ENCODE results near the gene SSTR5. TPM values are rescaled to one million over a fixed set of nuclear protein-coding genes. Genes with fewer than 3 reads are reported as not detected.
A peak's percentile ranks its signal among the peaks of the same experiment; 100 is the strongest.
"Not testable (repeated sequence)": the region's sequence is repeated elsewhere in the genome, so short reads cannot be mapped to it uniquely, and the experiment has no call there.

The SSTR5 gene
- total RNA-seq, result 14.7 TPM
- long read RNA-seq, transcript SSTR5-201 (1 exons, 1,362 nt), result major isoform, 5 of 26 reads
- long read RNA-seq, partial matches to known transcripts, result 2 of 26 reads
- long read RNA-seq, other reads (novel, unspliced or antisense), result 19 of 26 reads

DNA sequence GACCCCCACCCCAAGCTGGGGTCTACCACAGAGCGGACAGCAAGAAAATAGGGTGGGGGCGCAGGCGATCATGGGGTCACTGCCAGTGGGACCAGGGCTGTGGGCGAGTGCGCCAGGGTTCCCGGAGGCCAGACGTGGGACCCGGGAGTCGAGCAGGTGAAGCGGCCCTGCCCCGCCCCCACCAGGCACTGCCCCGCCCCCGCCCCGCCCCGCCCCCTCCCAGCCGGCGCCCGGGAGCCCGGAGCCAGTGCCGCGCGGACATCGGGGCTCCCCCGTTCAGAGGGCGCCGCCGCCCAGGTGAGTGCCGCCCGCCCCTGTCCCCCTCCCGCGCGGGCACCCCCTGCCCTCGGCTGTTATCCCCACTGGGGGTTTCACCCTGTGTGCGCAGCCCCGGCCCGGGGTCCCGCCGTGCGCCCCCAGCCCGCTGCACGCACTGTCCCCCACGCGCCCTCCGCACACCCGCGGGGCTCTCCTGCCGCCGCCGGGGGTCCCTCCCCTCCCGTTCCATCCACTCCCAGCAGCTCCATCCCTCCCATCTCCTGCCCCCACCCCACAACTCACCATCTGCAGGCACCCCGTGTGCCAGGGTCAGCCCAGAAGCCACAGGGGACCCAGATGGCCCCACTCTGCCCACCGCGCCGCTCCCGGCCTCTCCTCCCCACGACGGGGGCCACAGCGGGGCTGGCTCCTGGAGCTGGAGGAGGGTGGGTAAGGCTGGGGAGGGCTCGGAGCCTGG, at the start of gene SSTR5:
Gene SSTR5, plus strand, starts transcription at position 222 of the 736 bp plus-strand sequence. CDS start 6,122 bp downstream, outside the sequence.
- peak; percentile 12 for ATAC-seq
- no peak for DNase-seq (ENCODE audit: missing footprints)
- intact Hi-C loops (cut with DNase I), result loop anchor here (2.0 kb wide), 1 partner anchor 18 kb away; no protein-coding TSS in a partner anchor

DNA sequence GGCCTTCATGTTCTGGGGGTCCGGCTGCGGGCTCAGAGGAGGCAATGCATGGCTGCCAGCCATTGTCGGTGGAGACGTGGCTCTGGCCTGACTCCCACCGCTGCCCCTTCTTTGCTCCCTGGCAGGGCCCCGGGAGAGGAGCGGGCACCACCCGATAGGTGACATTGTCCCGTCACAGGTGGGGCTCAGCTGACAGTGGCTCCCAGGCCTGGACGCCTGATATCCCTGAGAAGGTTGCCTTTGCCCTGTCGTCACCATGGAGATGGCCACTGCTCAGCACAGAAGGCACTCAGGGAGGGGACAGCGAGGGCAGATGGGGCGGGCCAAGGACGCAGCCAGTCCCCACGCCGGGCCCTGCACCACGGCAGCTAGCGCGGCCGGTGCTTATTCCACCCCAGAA, 48.4 kb upstream of the SSTR5 start:
- no peak for ATAC-seq
- no peak for DNase-seq (ENCODE audit: missing footprints)
- intact Hi-C loops (cut with DNase I), result no loop called here

GRCh38 chr16:1025183-1025809, 47.3 kb upstream of the SSTR5 start:
- ATAC-seq; intact Hi-C loops (cut with DNase I); DNase-seq (ENCODE audit: missing footprints): not testable (repeated sequence)

GRCh38 chr16:1026057-1026783, 46.3 kb upstream of the SSTR5 start:
- DNase-seq (ENCODE audit: missing footprints) (no peak), ATAC-seq (no peak)
- intact Hi-C loops (cut with DNase I), result no loop called here

GRCh38 chr16:1026784-1027500, 45.6 kb upstream of the SSTR5 start:
- ATAC-seq, result no peak
- intact Hi-C loops (cut with DNase I), result no loop called here
- DNase-seq (ENCODE audit: missing footprints), result no peak

DNA sequence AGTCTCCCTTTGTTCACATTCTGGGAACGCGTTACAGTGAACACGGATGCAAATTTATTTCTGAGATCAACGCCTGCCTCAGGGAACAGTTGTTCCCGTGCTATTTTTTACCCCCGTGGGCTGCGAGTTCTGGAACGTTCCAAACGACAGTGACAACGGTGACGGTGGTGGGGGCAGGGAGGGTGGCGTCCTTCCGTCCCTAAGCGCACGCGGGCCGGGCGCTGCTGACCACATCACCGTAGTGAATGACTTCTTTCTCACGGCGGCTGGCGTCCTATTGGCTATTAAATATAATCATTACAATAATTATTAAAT, 45.1 kb upstream of the SSTR5 start:
- no peak for ATAC-seq
- no peak for DNase-seq (ENCODE audit: missing footprints)
- intact Hi-C loops (cut with DNase I), result no loop called here

DNA sequence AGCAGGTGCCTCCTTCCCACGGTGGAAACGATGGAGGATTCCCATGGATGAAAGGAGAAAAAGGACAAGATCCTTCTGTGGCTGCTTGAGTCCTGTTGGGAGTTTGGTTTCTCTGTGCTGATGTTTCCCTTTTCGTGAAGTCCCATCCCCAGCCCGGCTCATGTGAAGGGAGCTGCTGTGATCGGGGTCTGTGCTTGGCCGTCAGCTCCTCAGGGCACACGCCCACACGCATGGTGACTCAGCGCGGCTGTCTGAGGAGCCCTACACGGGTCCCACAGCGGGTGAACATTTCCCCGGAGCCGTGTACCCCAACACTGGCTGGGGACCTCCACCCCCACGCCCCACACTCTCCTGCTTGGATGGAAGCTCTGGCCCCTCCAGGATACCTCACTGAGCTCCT, 44.5 kb upstream of the SSTR5 start:
- intact Hi-C loops (cut with DNase I), result no loop called here
- ATAC-seq (no peak), DNase-seq (ENCODE audit: missing footprints) (no peak)

DNA sequence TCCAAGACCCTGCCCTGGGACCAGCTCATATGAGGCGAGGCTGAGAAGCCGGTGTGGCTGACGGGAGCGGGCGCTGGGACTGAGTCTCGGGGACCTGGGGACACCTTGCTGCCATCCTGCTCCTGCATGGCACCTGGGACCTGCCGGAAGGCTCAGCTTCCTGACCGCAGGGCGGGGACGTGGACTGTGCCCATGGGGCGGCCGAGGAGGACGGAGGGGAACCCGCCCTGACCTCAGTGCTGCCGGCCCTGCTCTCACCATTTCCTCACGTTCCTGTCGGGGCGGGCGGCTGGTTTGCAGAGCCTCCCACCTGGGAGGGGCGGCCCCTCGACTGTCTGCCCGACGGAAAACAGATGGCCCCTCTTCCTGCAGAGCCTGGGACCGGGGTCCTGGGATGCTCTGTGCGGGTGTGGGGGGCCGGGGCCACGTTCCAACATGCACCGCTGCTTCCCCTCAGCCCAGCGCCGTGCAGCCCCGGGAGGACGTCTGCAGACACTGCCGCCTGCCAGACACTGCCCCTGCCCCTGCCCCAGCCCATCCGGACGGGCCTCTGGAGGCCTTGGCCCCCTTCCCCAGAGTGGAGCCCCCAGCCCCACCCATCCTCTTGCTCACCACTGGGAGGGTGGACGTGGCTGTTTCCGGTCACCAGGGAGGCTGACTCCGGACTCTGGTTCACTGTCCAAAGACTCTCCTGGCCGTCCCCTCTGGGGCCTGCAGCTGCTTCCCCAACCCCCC, 43.9 kb upstream of the SSTR5 start:
- intact Hi-C loops (cut with DNase I), result no loop called here
- ATAC-seq, result no peak
- no peak for DNase-seq (ENCODE audit: missing footprints)

DNA sequence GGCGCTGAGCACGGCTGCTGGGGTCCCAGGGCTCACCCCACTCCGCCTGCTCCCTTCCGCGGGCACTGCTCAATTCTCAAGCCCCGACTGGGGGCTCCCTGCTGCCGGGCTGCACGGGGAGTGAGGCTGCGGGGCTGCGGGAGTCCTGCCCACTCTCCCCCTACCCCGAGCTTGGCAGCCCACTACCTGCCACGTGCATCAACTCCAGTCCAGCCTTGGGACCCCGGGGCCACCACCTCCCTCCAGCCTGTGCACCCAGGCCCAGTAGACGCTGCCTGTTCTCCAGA, 43.3 kb upstream of the SSTR5 start:
- intact Hi-C loops (cut with DNase I), result no loop called here
- ATAC-seq, result no peak
- peak; percentile 61 for DNase-seq (ENCODE audit: missing footprints)

DNA sequence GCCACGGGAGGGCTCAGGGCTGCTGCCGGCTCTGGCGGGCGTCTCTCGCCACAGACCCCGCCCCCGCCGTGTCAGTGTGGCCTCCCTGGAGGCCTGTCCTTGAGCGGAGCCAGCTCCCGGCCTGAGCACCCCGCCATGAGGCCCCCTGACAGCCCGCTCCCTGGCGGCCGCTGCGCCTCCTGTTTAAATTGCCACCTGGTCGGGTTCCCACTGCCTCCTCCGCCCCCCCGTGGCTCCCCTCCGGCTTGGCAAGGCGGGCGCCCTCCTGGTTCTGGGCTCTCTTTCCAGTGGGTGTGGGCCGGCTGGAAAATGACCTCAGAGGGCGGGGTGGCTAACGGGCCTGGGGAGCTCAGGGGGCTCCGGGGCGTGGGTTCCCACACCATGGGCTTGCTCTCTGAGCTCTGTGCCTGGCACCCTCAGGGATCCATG, 42.1 kb upstream of the SSTR5 start:
- DNase-seq (ENCODE audit: missing footprints), result no peak
- intact Hi-C loops (cut with DNase I), result no loop called here
- peak; percentile 68 for ATAC-seq

DNA sequence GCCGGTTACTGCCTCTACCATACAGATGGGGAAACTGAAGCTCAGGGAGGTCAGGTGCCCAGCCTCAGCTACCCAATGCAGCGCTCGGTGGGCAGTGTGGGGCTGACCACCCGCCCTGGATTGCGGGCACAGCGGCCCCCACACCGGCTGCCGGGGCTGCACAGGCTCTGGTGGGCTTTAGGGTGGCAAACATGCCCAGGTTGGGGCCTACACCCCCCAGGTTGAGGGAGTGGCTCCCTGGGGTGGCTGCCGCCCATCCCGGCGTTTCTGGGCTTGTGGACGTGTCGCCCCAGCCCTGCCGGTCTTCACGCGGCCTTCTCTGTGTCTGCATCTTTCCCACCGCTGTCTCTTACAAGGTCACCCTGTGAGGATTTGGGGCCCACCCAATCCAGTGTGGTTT, 40.9 kb upstream of the SSTR5 start:
- no peak for DNase-seq (ENCODE audit: missing footprints)
- intact Hi-C loops (cut with DNase I), result no loop called here
- ATAC-seq, result no peak

GRCh38 chr16:1032607-1033006, 39.9 kb upstream of the SSTR5 start:
- ATAC-seq (no peak), DNase-seq (ENCODE audit: missing footprints) (no peak)
- intact Hi-C loops (cut with DNase I), result no loop called here

- ATAC-seq, result no peak
- intact Hi-C loops (cut with DNase I), result no loop called here
These were observed 39.3 kb upstream of the SSTR5 start for GRCh38 chr16:1033128-1033679.

DNA sequence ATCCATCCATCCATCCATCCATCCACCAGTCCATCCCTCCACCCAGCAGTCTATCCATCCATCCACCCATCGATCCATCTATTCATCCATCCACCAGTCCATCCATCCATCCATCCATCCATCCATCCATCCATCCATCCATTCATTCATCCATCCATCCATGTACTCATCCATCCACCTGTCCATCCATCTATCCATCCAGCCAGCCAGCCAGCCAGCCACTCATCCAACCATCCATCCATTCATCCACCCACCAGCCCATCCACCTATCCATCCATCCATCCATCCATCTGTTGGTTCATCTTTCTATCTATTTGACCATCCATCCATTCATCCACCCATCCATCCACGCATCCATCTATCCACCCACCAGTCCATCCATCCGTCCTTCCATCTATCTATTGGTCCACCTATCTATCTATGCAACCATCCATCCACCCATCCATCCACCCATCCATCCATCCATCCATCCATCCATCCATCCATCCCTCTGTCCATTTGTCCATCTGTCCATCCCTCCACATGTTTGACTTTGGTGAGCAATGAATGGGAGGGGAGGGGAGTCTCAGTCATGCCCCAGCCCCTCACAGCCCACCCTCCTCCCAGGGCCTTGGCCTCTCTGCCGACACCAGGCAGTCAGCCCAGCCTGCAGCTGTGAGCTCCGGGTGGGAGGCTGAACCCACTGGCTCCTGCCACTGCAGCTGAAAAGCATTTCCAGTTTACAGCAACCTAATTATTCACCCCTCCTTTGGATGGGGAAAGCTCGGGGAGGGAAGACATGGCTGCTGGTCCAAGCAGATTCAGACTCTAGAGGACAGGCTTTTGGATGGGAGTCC, 38.1 kb upstream of the SSTR5 start:
- DNase-seq (ENCODE audit: missing footprints) (no peak), ATAC-seq (no peak)
- intact Hi-C loops (cut with DNase I), result no loop called here

More at GRCh38 chr16:1033128-1033679, 39.3 kb upstream of the SSTR5 start:
- DNase-seq (ENCODE audit: missing footprints), result no peak

GRCh38 chr16:1035066-1035415, 37.5 kb upstream of the SSTR5 start:
- intact Hi-C loops (cut with DNase I), result no loop called here
- DNase-seq (ENCODE audit: missing footprints), result peak; percentile 11
- no peak for ATAC-seq

DNA sequence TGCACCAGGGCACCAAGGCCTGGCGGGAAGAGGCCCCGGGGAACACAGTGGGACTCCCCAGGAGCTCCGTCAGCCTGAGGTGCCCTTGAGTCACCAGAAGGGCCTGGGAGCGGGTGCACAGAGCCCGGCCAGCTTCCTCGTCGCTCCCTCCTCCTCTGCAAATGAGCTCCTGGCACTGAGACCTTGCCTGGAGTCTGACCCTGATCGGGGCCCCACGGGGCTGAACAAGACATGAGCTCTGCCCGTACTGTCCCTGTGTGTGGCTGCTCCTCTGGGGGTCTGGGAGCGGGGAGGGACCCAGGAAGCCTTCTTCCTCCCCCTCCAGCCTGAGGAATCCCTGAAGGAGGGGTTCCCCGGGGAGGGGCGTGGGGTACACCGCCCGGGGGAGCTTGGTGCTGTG, 36.4 kb upstream of the SSTR5 start:
- intact Hi-C loops (cut with DNase I), result no loop called here
- peak; percentile 34 for DNase-seq (ENCODE audit: missing footprints)
- no peak for ATAC-seq

- ATAC-seq (no peak), DNase-seq (ENCODE audit: missing footprints) (peak; percentile 34)
- intact Hi-C loops (cut with DNase I), result no loop called here
These were observed 35.7 kb upstream of the SSTR5 start for GRCh38 chr16:1036726-1037393.

Measured in Right ventricle myocardium inferior (tissue), 1 donor.